ENCODE results near the gene ZNF678.

GRCh38 chr1:227561241-227561907, 2.0 kb upstream of the ZNF678 start:
- TF ChIP-seq, protein P1, sequence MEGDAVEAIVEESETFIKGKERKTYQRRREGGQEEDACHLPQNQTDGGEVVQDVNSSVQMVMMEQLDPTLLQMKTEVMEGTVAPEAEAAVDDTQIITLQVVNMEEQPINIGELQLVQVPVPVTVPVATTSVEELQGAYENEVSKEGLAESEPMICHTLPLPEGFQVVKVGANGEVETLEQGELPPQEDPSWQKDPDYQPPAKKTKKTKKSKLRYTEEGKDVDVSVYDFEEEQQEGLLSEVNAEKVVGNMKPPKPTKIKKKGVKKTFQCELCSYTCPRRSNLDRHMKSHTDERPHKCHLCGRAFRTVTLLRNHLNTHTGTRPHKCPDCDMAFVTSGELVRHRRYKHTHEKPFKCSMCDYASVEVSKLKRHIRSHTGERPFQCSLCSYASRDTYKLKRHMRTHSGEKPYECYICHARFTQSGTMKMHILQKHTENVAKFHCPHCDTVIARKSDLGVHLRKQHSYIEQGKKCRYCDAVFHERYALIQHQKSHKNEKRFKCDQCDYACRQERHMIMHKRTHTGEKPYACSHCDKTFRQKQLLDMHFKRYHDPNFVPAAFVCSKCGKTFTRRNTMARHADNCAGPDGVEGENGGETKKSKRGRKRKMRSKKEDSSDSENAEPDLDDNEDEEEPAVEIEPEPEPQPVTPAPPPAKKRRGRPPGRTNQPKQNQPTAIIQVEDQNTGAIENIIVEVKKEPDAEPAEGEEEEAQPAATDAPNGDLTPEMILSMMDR (tag by site-specific recombination; IDR thresholded peaks at IDR 0.05) = no peak
- TF ChIP-seq ZNF398 (tag by site-specific recombination; IDR thresholded peaks at IDR 0.05) = no peak
- no peak for TF ChIP-seq WT1 (tag by site-specific recombination; IDR thresholded peaks at IDR 0.05)
- no peak for TF ChIP-seq ZNF596 (tag by site-specific recombination; IDR thresholded peaks at IDR 0.05)
- TF ChIP-seq, protein P2, sequence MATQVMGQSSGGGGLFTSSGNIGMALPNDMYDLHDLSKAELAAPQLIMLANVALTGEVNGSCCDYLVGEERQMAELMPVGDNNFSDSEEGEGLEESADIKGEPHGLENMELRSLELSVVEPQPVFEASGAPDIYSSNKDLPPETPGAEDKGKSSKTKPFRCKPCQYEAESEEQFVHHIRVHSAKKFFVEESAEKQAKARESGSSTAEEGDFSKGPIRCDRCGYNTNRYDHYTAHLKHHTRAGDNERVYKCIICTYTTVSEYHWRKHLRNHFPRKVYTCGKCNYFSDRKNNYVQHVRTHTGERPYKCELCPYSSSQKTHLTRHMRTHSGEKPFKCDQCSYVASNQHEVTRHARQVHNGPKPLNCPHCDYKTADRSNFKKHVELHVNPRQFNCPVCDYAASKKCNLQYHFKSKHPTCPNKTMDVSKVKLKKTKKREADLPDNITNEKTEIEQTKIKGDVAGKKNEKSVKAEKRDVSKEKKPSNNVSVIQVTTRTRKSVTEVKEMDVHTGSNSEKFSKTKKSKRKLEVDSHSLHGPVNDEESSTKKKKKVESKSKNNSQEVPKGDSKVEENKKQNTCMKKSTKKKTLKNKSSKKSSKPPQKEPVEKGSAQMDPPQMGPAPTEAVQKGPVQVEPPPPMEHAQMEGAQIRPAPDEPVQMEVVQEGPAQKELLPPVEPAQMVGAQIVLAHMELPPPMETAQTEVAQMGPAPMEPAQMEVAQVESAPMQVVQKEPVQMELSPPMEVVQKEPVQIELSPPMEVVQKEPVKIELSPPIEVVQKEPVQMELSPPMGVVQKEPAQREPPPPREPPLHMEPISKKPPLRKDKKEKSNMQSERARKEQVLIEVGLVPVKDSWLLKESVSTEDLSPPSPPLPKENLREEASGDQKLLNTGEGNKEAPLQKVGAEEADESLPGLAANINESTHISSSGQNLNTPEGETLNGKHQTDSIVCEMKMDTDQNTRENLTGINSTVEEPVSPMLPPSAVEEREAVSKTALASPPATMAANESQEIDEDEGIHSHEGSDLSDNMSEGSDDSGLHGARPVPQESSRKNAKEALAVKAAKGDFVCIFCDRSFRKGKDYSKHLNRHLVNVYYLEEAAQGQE (tag by site-specific recombination; IDR thresholded peaks at IDR 0.05) = no peak
- TF ChIP-seq, protein P3, sequence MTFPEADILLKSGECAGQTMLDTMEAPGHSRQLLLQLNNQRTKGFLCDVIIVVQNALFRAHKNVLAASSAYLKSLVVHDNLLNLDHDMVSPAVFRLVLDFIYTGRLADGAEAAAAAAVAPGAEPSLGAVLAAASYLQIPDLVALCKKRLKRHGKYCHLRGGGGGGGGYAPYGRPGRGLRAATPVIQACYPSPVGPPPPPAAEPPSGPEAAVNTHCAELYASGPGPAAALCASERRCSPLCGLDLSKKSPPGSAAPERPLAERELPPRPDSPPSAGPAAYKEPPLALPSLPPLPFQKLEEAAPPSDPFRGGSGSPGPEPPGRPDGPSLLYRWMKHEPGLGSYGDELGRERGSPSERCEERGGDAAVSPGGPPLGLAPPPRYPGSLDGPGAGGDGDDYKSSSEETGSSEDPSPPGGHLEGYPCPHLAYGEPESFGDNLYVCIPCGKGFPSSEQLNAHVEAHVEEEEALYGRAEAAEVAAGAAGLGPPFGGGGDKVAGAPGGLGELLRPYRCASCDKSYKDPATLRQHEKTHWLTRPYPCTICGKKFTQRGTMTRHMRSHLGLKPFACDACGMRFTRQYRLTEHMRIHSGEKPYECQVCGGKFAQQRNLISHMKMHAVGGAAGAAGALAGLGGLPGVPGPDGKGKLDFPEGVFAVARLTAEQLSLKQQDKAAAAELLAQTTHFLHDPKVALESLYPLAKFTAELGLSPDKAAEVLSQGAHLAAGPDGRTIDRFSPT (tag by site-specific recombination; IDR thresholded peaks at IDR 0.05) = no peak
